Measurements from ENCODE around the gene APEX1.
"Not testable (repeated sequence)": the region's sequence is repeated elsewhere in the genome, so short reads cannot be mapped to it uniquely, and the experiment has no call there.

APEX1 gene

GRCh38 chr14:20436363-20436755 lies 18.7 kb upstream of the APEX1 start:
- no peak for DNase-seq

GRCh38 chr14:20438664-20439063 lies 16.4 kb upstream of the APEX1 start:
- DNase-seq = no peak

GRCh38 chr14:20440465-20440864 lies 14.6 kb upstream of the APEX1 start:
- DNase-seq = no peak

- peak in 1 of 2 donors; percentile 41 for DNase-seq
These were observed 14.1 kb upstream of the APEX1 start for GRCh38 chr14:20440882-20441281.

- DNase-seq = no peak
These were observed 13.6 kb upstream of the APEX1 start for GRCh38 chr14:20441461-20441860.

GRCh38 chr14:20443650-20444049 lies 11.4 kb upstream of the APEX1 start:
- DNase-seq = not testable (repeated sequence)

- no peak for DNase-seq
These were observed 8.1 kb upstream of the APEX1 start for GRCh38 chr14:20446889-20447288.

- DNase-seq = not testable (repeated sequence)
These were observed 2.2 kb upstream of the APEX1 start for GRCh38 chr14:20452831-20453230.

- no peak for DNase-seq
These were observed 602 bp downstream of the APEX1 start for GRCh38 chr14:20455355-20456300.

GRCh38 chr14:20456971-20457370 lies 1.9 kb downstream of the APEX1 start:
- DNase-seq = no peak

- no peak for DNase-seq
These were observed 3.2 kb downstream of the APEX1 start for GRCh38 chr14:20458031-20458789.

- peak; percentile 79 to 85 for DNase-seq
These were observed 5.6 kb downstream of the APEX1 start for GRCh38 chr14:20460458-20461224.

- DNase-seq = peak; percentile 100
These were observed 6.5 kb downstream of the APEX1 start, which contains the start of gene PIP4P1 for GRCh38 chr14:20461225-20462141. PIP4P1 (minus strand) TSS chr14:20461434; CDS start chr14:20461325, 109 bp downstream.

GRCh38 chr14:20468764-20469241 lies 13.8 kb downstream of the APEX1 start:
- DNase-seq = no peak

GRCh38 chr14:20469242-20469889 lies 14.3 kb downstream of the APEX1 start, which contains the start of gene PNP:
PNP (plus strand) TSS chr14:20469406; CDS start chr14:20469525, 119 bp downstream.
- DNase-seq = peak; percentile 93 to 94

GRCh38 chr14:20469890-20470602 lies 15.0 kb downstream of the APEX1 start:
- peak; percentile 53 to 70 for DNase-seq

GRCh38 chr14:20470603-20470901 lies 15.5 kb downstream of the APEX1 start:
- DNase-seq = peak in 1 of 2 donors; percentile 23

GRCh38 chr14:20472536-20473169 lies 17.6 kb downstream of the APEX1 start:
- no peak for DNase-seq

- no peak for DNase-seq
These were observed 21.8 kb downstream of the APEX1 start for GRCh38 chr14:20476776-20477175.
